HG03521 (cell line): ENCODE data around the gene ADGRG1.

Experiments used
- ATAC-seq: cut with Tn5 transposase; IDR thresholded peaks from one replicate; pipeline ENCODE4 v1.9.1; 2021; ENCODE audit warnings: mild to moderate bottlenecking, moderate library complexity; ENCODE audit not compliant: unreplicated experiment

The ADGRG1 gene

DNA sequence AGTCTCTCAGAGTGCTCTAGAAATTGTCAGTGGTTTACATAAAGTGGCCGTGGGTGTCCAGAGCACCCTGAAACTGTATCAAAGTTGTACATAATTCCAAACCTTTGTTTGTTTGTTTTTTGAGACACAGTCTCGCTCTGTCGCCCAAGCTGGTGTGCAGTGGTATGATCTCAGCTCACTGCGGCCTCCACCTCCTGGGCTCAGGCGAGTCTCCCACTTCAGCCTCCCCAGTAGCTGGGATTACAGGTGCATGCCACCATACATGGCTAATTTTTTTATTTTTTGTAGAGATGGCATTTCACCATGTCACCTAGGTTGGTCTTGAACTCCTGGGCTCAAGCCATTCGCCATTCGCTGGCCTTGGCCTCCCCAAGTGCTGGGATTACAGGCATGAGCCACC, 24.3 kb upstream of the ADGRG1 start:
- ATAC-seq = no peak

DNA sequence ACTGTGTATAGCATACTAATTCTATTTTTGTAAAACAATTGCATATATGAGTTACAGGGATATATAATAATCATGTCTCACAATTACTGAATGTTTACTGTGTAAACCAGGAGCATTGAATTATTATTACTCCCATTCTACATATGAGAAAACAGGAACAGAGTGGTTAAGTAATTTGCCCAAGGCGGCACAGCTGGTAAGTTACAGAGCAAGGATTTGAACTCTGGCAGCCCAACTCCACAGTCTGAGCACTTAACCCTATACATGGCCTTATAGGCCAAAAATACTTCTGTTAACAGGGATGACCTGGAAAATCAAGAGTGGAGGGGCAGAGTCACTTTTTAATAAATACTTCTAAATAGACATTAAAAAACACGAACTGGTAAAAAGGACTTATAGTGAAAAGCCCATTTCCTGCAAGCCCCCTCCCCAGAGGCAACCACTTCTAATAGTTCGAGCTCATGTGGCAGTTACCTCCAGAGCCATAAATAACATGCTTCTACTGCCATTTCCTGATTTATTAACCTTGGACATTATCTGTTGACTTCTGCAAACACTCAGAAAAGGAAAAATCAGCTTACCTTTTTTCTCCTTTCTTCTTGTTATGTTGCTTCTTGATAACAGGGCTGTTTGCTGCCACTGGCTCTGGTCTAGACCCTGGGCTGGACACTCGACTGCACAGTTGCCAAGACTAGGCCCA, 22.1 kb upstream of the ADGRG1 start:
- no peak for ATAC-seq

DNA sequence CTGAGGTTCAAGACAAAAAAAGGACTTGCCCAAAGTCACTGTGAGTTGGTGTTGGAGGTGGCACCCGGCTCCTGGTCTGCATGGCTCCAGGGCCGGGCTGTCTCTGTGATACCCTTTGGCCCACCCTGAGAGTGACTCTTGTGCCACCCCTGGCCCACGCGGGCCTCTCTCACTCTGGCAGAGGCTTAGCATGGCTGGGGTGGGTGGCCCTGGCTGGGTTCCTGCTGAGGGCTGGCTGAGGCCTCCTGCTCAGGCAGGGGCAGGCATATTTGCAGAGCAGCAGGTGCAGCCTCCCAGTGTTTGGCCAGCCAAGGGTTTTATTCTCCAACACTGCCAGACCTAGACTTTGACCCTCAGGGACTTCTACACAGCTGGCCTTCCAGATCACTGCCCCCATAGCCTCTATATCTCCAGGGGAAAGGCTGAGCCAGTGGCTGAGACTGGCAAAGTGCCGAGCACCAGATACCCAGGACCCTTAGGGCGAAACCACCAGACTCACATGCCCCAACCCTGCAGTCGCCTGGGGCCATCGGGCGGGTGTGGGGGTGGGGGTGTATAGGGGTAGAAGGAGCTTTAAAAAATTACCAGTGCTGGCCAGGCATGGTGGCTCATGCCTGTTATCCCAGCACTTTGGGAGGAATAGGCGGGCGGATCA, 21.5 kb upstream of the ADGRG1 start:
- ATAC-seq = no peak

DNA sequence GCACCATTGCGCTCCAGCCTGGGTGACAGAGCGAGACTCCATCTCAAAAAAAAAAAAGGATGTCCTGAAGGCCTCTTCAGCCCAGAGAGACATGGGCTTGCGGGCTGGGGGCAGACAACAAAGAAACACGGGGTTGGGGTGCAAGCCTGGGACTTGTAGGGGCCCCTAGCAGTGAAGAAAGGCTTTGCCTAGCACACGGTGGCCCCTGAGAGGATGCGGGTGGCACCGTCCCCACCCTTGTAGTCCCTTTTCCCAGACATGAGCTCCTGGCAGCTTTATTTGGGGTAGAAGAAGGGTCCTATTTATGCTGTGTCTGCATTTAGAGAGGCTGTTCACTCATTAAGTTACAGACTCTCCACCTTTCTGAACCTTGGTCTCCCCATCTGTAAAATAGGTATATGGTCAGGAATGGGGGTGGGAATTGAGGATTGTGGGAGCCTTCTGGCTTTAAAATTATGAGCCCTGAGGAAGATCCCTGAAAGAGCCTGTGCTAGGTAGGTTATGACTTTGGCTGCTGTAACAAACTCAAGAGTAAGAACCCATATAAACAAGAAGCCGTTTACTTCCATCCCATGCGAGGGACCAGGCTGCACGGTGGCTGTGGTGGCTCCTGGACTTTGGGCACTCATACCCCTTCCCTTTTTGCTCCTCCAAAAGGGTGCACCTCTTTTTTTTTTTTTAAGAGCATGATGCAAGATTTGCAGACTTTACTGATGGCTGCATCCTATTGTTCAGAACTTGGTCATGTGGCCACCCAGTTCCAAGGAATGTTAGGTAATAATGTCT, 20.6 kb upstream of the ADGRG1 start:
- no peak for ATAC-seq

DNA sequence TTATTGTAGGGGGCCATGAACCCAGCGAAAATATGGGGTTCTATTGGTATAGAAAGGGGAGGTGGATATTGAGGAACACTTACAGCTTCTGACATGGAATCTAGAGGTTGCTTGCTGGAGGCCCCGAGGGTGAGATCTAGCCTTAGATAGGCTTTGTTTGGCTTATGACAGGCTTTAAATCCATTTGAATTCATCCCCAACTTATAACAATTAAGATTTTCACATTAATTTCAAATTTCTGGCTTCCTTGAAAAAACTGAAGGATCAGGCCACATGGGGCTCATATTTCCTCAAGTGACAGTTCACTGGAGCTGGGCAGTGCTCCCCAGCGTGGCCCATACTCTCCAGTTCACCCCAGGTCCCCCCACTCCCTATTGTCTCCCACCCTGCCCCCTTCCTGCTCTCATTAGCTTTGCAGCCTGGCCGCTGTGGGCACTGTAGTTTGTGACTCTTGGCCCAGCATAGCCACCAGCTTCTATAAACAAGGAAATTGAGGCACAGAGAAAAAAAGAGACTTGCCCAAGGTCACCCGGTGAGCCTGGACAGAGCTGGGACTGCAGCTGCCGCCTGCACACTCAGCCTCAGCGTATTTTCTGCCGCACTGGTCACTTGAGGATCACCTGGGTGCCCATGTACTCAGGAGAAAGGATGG, 19.8 kb upstream of the ADGRG1 start:
- ATAC-seq = no peak

DNA sequence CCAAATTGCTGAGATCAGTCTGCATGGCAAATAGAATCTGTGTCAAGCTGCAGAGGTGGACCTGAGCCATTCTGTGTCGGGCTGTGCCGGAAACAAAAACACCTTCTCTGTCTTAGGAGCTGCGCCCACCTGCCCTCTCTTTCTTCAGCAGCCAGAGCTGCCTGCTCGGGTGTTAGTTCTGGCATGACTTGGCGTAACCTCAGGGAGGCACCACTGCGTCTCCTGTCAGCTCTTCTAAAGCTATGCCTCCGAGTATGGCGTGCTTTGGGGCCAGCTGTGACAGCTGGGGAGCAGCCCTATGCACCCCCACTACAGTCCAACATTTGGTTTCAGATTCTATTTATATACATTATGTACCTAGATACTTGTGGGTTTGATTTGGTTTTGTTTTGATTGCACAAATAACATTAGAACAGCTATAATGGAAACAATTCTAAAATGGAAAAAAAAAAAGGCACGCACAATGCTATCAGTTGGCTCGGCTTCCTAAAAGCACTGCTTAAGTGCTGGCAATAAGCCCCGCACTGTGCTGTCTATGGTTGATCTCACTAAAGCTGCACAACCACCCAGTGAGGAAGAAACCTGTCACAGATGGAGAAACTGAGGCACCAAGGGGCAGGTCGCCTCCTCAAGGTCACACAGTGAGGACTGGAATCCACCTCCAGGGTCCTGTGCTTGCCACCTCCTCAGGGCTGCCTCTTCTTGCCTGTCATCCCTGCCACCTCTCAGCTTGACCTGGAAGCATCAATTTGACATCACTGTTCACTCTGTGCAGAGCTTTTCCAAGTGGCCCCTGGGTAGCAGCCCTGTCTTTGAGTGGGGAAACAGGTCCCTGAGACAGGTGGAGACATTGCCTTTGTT, 18.7 kb upstream of the ADGRG1 start:
- peak; percentile 93 for ATAC-seq

DNA sequence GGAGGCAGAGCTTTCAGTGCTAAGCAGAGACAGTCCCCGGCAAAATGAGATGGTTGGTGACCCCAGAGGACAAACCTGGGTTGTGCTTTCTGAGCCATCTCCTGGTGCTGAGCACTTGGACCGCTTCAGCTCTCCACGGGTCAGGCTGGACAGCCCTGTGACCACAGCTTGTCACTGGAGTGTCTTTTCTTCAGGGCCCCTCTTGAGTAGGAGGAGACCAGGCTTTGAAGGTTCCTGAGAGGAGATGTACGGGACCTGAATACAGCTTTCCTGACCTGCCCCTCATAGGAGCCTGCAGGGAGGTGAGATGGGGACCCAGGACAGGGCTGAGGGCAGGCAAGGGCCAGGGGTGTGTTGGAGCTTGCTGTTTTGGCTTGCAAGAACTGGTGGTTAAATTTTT, 17.8 kb upstream of the ADGRG1 start:
- ATAC-seq = no peak

DNA sequence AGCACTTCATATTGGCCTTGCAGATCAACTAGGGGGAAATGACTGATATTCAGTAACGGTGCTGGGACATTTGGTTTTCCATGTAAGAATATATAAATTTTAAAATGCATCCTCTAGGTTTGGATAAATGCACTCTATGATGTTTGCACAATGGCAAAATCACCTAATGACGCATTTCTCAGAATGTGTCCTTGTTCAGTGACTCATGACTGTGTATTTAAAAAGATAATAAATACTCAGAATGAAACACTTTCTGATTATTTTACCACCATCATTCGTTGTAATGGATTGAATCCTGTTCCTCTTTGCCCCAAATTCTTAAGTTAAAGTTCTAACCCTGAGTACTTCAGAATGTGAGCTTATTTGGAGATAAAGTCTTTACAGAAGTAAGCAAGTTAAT, 17.2 kb upstream of the ADGRG1 start:
- no peak for ATAC-seq

DNA sequence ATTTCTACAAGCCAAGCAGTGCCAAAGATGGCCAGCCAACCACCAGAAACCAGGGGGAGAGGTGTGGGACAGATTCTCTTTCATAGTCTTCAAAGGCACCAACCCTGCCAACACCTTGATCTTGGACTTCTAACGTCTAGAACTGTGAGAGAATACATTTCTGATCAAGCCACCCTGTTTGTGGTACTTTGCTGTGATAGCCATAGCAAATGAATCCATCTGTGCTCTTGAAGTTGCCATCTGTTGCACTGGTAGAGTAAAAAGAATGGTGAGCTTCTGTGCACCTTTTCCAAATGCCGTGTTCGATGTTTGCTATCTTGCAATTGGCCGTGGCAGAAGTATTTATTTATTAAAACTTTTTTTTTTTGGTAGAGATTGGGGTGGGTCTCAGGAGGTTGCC, 16.7 kb upstream of the ADGRG1 start:
- no peak for ATAC-seq

DNA sequence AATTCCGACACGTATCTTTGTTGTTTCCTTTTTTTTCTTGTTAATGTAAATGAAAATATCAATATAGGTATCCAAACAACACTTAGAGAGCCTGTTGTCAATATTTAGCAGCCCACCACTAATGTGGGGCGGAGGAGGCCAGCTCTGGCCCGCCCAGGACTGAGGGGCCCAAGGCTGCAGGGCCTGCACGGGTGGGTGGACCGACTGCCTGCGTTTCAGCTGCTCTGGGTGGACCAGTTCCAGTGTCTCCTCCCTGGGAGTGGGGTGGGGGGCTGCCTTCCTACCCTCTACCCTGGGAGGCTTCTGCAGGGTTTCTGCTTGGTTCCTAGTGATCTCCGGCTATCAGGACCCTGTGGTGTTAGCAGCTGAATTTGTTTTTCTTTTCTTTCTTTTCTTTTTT, 15.9 kb upstream of the ADGRG1 start:
- ATAC-seq = no peak

DNA sequence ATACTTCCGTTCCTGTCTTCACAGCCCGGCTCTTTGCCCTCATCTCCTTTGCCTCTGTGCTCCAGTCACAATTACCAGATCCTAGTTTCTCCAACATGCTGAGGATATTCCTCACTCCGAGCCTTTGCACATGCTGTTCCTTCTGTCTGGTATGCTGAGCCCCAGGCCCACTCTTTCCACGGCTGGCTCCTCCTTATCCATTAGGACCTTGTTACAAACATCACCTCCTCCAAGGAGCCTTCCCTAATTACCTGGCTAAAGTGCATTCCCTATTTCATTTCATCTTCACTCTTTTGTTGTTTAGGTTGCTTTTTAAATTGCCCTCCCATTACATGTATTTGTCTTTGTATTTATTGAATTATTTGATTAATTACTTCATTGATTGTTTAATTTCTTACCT, 14.9 kb upstream of the ADGRG1 start:
- ATAC-seq = no peak

DNA sequence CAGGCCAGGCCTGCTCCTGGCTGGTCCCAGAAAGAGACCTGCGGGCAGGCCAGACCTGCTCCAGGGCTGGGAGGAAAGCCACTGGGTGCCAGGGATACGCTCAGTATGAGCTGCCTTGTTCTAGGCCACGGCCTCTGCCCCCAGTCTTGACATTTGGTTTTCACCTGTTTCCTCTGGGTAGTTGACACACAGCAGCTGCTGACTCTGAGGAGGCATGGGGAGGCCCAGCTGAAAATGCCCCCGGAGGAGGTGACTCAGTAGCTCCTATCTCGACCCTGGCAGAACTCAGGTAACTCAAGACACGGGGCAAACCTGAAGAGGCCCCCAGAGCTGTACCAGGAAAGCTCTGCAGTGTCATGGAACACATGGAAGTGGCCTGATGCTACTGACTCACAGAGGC, 13.9 kb upstream of the ADGRG1 start:
- no peak for ATAC-seq

DNA sequence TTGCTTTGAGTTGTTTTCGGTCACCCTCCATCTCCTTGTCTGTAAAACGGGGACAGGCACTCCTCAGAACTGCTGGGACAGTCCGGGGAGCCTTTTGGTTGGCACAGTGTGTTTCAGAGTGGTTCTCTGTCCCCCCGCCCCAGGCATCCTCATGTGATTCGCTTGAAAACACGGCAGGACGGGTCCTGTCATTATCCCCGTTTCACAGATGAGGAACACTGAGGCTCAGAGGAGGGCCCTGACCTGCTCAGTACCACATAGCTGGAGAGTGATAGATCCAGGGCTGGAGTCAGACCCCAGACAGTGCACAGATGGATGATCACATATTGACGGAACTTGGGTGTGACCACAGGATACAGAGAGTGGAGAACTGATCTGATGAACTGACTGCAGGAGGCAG, 13.5 kb upstream of the ADGRG1 start:
- ATAC-seq = no peak

DNA sequence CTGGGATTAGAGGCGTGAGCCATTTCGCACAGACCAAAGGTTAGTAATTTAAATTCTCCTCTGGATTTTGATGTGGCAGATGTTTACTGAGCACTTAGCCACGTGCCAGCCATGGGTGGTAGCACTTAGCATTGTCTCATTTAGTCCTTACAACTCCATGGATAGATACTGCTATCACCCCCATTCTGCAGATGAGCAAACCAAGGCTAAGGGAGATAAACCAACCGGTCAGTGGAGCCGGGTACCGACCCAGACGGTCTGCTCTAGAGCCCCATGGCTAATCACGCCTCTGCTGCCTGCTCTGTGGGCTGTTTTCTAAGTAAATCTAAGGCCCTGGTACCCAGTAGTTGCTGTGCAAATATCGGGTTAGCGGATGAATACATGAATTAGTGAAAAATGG, 12.6 kb upstream of the ADGRG1 start:
- no peak for ATAC-seq

DNA sequence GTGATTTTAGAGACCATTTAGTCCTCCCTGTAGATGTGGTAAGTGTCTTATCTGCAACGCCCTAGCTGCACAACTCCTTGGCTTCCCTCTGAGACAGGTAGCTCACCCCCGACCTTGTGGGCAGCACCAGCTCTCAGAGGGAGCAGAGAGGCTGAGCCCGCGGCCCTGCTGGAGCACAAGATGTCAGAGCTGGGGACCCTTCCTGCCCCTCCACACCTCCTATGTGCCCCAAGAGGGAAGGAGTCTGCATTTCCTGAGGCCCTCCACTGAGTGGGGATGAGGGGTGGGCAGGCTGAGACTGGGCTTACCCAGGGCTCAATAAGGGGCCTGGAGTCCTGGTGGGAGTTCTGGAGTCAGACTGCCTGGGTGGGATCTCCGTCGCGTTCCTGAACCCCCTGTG, 12.2 kb upstream of the ADGRG1 start:
- ATAC-seq = no peak

DNA sequence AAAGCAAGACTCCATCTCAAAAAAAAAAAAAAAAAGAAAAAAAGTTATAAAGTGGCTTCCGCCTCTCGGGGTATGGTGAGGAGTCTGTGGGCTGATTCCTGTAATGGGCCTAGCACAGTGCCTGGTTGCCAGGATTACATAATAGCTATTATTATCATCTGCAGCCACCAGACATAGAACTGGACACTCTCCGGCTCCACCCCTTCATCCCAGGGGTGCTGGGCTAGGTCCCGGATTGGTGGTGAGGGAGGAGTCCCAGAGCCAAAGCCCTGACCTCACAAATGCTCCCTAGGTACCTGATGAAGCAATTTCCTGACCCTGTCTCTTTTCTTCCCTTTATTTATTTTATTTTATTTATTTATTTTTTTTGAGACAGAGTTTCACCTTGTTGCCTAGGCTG, 11.6 kb upstream of the ADGRG1 start:
- ATAC-seq = no peak

DNA sequence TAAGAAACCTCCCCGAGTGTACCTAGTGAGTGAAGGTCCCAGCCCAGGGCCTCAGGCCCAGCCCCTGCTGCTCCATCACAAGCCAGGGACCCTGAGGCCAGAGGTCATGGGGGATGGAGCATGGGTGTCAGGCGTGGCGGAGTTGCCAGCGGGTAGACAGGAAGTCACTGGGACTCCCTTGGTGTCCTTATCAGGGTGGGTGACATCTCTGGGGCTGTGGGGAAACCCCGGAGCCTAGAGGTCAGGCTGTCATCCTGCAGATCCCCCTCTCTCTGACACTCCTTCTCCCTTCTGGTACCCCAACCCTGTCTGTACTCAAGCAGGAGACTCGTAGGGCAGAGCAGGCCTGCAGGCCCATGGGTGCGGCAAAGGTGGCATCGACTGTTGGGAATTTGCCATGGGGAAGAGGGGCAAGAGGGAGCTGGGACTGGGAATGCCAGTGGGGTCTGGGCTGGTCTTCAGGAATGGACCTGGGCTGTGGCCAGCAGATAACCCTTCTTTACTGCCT, 10.8 kb upstream of the ADGRG1 start:
- ATAC-seq = no peak

DNA sequence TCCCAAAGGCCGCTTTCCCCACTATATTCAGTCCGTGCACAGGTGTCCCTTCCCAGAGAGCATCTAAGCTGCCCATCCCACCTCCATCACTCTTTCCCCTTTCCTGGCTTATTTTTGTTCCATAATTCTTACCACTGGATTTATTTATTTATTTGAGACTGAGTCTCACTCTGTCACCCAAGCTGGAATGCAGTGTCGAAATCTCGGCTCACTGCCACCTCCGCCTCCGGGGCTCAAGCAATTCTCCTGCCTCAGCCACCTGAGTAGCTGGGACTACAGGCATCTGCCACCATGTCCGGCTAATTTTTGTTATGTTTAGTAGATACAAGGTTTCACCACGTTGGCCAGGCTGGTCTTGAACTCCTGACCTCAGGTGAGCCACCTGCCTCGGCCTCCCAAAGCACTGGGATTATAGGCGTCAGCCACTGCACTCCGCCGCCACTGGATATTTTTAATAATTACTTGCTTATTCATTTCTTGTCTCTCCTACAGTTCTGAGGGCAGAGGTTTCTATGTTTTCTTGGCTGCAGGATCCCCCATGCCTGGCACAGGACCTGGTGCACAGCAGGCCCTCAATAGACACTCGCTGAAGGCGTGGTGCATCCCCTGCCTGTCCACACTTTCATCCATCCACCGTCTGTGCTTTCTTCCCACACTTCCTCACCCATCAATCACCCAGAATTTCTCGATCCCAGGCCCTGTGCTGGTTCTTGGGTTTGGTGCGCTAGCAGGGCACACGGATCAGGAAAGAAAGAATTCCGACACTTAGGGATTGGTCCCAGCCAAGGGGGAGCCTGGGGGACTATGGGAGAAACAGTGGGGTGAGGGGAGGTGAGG, 9.9 kb upstream of the ADGRG1 start:
- ATAC-seq = no peak

DNA sequence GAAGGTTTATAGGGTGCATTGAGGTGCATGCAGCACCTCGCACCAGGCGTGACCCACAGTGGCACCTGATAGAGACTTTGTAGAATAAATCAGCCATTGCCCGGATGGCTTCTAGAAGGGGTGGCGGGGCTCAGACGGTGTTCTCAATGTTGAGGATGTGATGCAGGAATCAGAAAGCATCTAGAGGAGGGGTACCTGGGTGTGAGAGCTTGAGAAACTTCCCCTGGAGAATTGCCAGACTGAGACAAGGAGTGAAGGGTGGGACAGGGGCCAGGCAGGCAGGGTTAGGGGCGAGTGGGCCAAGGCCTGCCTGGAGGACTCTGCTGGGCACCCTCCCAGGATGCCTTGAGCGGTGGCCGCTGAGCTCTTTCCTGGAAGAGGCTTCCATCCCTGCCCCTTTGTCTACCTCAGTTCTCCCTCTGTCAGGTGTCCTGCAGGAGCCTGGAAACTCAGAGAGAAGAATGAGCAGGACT, 9.3 kb upstream of the ADGRG1 start:
- no peak for ATAC-seq
